GM21529 (cell line): ENCODE measurements around the gene SORCS2.

ENCODE experiments used
- ATAC-seq: cut with Tn5 transposase; IDR thresholded peaks from one replicate; pipeline ENCODE4 v1.9.1; 2021; ENCODE audit not compliant: unreplicated experiment

Gene SORCS2

DNA sequence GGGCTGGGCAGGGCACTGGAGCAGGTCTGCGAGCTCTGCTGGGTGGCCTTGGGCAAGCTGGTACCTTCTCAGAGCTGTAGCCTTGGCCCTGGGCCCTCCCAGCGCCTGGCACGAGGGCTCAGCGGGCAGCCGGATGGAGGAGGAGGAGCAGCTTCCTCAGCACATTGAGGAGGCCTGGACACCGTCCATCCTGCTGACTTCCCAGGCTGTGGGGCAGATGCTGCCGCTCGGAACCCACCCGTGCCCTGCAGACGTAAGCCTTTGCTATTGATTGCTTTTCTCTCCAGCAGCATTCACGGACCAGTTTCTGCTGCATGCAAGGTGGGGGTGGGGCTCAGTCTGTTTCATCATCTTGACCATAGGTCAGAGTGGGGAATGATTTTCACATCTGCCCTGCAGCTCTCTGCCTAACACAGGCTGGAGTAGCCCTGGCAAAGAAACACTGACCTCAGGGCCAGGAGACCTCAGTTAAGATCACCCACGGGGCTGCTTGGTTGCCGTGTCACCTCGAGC, 323.1 kb downstream of the SORCS2 start:
- no peak for ATAC-seq

DNA sequence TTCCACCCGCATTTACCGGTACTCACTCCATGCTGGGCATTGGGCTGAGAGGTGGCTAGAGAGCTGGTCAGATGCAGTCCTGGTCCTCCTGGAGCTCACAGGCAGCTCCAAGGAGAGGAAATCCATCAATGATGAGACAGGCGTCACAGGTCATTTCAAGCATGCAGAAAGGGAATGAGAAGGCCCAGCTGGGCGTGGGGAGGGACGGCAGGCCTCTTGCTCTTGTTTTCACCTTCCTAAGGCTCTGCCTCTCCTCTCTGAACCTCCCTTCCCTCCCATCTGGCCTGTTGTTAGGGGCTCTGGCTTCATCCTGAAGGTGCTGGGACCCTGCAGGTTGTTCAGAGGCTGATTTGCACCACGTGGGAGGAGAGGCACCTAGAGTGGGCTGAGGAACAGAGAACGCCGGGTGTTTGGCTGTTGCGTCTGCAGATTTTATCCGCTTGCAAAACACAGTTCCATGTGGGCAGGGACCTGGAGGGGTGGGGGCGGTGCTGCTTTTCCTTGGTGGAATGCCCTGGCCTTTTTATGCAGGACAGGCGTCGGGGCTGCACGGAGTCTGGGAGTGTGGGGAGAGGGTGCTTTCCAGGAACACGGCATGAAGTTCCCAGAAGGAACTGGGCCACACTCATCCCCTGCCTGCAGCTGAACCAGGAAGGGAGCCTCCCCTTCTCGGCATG, 323.9 kb downstream of the SORCS2 start:
- no peak for ATAC-seq

DNA sequence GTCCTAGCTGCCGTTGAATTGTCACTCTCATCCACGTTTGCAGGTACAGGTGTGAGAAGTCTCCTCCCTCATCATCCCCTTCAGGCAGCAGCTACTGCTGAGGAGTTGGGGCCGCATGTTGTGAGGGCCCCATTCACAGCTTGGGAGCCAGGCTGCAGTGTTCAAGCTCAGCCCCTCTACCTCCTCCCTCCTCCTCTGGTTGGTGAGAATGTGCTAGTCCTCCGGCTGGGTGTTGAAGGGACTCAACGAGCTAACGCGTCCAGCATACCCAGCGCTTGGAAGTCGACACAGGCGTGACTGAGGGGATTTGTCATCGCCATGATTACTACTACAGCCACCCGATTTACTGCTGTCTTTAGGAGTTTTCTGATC, 324.4 kb downstream of the SORCS2 start:
- no peak for ATAC-seq

DNA sequence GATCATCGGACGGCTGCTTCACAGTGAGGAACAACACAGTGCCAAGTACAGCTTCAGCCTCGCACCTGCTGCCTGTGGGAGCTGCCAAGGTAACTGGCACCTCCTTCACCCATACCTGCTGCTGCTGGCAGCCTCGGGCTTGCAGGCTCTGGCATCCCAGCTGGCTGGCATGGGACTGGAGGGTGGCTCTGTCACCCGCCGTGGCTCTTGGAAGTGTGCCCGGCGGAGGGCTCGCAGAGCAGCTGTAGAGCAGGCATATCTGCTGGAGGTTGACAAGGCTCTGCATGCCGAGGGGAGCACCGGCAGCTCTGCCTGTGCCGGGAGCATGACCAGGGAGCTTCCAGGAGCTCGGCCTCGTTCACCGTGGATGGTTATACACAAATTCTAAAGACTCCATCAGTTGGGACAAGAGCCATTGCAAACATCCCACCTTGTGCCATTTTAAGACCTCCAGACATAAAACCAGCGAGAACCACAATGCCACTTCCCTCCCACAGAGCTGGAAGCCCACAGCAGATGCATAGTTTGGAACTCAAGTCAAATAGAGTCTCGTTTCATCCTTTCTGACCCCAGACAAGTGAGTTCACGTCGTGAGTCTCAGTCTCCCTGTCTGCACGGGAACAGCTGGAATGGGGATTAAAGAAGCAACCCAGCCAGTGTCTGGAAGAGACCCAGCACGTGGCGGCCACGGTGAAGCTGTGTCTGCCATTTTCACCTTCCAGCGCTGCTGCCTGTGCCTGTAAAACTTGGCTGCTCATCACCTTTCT, 326.7 kb downstream of the SORCS2 start:
- no peak for ATAC-seq

DNA sequence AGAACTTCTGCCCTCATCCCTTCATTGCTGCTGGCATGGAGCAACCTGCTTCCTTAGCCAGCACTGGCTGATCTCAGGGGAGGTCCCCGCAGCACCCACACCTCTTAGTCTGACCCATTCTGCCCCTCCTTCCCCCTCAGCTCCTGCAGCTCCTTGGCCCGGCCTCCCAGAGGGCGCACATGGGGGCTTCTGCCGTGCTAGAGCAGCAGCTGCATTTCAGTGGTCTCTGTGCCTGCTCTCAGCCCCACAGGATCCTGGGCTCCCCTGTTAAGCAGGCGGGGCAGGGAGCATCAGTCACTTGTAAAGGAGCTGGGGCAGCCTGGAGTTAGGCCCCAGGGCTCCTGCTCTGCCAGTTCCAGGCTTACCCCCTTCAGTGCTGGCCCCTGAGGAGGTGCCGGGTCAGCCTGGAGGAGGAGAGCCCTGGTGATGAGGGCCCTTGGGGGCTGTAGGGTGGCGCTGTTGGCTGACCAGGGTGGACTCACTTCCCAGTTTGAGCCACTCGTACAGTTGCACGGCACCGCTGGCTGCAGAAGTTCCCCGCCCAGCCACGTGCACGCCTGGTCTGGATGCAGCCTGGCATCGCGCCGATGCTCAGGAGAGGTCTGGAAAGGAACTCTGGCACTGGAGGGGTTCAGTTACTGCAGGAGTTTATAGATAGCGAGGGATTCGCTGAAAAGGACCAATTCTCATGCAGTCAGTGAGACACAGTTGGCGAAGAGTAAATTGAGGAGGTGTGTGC, 327.5 kb downstream of the SORCS2 start:
- no peak for ATAC-seq

DNA sequence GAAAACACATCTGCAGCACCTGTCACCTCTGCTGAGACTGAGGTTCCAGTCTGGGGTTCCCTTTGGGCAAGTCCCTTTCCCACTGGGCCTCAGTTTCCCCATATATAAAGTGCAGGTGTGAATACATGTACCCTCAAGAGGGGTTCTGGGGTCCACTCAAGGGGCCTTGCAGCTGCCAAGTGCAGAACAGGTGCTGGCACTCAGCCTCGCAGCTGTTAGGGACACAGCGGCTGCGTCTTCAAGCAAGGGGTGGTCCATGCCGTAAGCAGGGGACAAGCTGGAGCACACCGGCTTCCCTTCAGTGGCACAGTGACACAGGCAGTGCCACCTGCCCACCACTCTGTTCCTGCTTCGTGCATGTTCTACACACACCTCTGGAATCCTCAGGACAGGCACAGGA, 329.3 kb downstream of the SORCS2 start:
- ATAC-seq, result no peak

DNA sequence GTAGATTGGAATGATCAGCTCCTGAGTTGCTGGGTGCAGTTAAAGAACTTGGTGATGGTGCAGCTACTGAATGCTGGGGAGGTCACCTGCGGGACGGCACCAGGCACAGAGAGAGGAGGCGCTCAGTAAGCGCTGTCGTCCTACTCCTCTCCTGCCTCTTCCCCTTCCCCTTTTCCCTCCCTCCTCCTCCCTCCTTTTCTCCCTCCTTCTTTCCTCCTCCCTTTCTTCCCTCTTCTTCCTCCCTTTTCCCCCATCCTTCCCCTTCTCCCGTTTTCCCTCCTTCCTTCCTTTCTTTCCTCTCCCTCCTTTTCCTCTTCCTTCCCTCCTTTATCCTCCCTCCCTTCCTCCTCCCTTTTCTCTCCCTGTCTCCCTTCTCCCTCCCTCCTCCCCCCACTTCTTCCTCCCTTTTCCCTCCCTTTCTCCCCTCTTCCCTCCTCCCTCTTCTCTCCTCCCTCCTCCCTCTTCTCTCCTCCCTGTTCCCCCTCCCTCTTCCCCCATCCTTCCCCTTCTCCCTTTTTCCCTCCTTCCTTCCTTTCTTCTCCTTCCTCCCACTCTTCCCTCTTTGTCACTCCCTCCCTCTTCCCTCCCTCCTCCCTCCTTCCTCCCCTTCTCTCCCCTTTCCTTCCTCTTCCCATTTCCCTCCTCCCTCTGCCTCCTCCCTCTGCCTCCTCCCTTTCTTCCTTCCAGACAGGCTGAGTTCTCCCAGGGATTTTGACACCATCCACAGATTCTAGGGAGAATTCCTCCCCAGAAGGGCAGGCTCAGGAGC, 330.3 kb downstream of the SORCS2 start:
- no peak for ATAC-seq

DNA sequence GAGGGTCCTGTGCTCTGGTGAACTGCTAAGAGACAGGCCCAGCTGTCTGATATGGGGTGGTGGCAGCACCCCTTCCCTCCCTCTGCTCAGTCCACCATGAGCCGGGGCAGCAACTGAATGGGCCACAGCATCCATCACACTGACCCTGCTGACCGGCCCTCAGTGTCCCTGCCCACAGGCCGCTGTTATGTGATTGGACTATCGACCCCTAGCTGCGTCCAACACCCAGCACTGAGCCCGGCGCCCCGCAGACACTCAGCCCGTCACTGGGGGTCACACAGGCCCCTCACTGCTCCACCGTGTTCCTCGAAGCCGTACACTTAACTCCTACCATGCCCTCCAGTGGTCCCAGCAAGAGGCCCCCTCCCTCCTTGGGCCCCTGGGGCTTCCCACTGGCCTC, 331.2 kb downstream of the SORCS2 start:
- no peak for ATAC-seq

DNA sequence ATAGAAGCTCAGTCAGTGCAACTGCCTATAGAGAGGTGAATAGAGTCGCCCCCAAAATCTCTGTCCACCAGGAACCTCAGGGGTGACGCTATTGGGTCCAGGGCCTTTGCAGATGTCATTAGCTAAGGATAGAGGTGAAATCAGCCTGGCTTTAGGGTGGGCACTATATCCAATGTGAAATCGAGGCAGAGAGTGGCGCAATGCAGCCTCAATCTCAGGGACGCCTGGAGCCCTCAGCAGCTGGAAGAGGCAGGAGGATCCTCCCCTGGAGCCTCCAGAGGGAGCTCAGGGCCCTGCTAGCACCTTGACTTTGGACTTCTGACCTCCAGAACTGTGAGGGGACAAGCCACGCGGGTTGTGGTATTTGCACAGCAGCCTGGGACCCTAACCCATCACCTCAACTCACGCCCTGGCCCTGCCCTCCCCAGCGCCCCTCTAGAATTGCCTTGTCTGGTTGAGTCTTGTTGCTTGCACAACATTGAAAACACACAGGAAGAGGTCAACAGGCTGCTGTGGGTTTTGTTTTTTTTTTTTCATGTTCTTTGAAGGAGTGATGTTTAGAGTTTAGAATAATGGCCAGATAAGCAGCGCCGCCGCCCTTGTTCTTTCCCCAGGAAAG, 331.8 kb downstream of the SORCS2 start:
- no peak for ATAC-seq

DNA sequence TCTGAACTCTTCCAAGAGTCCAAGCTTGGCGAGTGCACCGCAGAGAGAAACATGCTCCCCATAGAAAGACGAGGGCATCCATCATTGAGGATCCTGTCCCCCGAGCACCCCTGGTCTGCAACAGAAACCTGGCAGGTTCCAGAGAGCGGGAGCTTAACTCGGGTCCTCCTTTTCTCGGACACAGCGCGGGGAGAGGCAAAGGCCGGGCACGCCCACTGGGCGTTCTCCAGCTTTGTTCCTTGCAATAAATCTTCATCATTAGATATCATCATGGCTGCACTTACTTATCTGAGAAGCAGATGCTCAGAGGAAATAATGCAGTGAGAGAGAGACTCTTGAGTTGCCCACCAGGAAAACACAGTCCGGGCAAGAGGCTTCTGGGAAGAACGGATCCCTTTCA, 332.5 kb downstream of the SORCS2 start:
- no peak for ATAC-seq

DNA sequence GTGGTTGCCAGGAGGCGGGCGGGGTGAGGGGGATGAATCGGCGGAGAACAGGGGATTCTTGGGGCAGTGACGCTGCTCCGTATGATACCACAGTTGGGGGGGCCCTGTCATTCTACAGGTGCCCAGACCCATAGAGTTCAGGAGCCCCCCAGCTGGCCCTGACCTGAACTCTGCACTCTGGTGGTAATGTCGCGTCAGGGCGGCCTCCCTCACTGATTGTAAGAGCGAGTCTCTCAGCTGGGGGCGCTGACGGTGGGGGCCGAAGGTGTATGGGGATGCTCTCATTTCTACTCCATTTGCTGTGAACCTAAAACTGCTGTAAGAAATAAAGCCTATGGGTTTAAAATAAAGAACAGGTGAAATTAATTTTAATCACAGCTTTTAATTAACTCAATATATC, 334.2 kb downstream of the SORCS2 start:
- ATAC-seq, result no peak

DNA sequence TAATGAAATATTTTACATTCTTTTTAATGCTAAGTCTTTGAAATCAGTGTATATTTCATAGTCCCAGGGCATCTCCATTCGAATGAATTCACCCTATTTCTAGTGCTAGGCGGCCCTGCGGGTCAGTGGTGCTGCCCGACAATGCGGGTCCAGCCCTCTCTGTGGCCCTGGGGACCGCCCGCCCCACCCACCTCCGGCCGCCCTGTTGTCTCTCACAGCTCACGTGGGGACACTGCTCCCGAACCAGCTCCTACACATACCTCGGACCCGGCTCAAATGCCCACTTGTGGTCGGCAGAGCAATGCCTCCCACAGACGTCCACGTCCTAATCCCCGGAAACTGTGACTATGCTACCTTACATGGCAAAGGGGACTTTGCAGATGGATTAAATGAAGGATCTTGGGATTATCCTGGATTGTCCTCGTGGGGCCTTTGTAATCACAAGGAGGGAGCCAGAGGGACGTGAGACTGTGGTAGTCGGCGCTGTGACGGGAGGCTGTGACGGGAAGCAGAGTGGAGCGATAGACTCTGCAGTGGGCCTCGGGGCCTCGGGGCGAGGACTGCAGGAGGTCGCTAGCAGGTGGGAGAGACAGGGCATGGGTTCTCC, 334.7 kb downstream of the SORCS2 start:
- ATAC-seq, result no peak

DNA sequence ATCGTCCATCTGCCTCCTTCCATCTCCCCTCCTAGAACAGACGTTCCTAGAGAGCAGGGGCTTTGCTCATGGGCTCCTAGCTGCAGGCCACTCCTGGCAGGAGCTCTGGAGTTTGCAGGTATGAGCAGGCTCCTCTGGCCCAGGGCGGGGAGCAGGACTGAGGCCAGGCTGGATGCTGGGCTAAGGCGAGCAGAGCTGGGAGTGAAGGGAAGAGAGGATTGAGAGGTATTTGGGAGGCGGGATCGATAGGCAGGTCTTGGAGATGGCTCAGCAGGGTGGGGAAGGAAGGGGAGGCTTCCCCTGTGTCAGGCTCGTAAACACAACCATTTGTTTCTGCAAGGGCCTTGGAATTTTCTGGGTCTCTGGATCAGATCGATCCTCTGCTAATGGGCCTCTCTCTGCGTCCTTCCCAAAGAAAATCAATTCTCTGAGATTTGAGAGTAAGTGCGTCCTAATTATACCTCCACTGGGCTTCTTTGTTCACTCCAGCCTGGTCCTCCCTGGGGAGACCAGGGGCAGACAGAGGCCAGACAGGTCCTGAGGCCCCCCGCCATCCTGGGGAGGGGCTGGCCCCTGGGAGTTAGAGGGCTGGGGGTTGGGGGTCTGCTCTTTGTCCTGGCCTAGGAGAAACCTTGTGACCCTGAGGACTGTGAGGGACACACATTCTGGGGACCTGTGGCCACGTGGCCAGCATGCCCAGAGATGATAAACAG, 337.2 kb downstream of the SORCS2 start:
- ATAC-seq, result no peak

DNA sequence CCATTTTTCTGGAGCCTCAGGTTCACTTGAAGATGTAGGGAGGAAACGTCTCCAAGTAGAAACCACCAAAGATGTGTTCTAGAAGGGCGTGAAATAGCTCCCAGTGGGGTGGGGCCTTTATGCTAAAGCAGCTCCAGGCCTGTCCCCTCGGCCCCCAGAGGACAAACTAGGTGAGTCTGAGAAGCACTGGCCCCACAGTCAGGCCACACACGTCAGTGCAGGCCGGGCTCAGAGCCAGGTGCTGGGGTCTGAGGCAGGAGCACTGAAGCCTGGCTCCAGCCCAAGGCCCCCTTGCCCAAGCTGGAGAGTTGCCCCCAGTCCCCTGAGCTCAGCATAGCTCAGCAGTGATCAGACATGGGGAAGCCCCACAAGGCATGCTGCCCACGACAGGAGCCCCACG, 337.7 kb downstream of the SORCS2 start:
- ATAC-seq, result no peak

DNA sequence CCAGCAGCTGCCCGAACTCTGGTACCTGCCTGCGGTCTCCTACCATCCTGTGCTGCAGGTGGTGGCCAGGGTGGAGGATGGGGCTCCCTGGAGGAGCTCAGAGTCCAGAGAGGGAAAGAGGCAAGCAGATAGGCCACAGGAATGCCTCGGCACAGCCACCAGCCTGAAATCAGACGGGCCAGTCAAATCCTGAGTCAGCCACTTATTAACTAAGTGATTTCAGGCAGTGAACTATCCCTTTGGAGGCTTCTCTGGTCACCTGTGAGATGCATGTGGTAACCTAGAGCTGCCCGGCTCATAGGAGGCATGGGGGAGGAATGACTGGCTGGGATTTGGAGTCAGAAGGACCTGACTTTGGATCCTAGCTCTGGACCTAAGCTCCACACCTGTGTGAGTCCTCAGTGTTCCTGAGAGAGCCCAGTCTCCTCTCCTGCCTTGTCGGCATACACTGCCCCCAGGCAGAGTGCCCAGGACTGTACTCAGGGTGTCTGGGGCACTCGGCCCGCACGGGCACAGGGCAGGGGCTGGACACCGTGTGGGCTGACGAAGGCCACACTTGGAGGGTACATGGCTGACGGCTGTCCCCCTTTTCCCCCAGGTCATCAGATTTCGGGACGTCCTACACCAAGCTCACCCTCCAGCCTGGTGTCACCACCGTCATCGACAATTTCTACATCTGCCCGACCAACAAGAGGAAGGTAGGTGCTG, 338.7 kb downstream of the SORCS2 start:
- no peak for ATAC-seq

DNA sequence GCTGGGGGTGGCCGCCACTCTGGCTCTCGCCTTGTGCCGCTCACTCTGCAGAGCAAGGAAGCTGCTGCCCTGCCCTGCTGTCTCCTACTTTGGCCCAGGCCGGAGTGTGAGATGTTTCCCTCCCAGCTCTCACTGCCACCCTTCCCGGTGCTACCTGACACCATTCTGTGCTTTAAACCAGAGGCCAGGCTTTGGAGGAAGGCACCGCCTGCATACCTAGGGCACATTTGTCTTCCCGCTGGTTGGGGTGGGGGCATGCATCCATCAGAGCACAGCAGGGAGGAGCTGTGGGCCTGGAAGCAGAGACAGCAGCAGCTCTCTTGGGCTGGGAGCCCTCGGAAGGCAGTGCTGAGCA, 339.3 kb downstream of the SORCS2 start:
- ATAC-seq, result no peak

DNA sequence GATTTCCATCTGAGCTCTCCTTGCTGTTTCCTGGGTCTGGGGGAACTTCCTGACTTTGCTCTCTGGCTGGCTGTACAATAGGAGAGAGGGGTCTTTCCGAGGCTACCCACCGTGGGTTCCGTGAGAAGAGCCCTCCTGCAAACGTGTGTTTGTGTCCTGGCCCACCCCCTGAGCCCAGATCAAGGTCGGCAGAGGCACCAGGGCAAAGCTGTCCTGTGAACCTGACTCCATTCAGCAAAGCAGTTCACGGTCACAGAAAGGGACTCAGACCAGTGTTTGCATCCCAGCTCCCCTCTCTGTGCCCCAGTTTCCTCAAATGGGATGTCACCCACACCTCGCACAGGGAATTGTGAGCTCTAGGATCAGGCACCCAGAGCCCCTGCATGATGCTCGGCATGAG, 339.7 kb downstream of the SORCS2 start:
- no peak for ATAC-seq

DNA sequence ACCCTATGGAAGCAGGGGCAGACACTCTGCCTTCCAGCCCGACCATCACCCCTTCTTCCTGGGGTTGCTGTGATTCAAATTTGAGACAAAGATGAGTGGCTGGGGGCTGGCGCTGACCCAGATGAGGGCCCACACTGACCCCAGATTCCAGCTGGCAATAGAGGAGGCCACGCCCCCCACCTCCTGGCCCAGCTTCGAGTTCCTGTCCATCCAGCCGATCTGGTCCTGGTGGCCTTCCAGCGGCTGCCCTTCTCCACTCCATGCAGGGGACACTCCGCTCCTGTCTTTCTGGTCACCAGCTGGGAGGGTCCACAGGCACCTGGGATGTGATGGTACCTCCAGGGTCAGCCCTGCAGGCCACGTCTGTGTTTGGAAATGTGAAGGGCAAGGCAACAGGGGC, 340.9 kb downstream of the SORCS2 start:
- no peak for ATAC-seq

DNA sequence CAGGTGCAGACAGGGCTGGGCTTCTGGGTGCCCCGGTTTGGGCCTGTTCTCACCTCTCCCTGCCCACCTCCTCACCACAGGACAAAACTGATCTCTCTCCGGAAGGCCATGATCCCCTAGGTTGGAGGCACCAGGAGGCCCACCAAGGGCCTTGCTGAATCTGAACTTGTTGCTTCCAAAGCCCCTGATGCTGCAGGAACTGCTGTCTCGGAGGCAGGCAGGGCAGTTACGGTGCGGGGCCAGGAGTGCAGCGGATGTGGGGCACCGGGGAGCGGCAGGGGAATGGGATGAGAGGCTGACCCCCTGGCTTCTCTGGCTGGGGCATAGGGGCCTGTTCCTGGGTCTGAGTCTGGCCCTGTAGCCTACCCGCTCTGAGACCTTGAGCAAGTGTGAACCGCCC, 342.8 kb downstream of the SORCS2 start:
- no peak for ATAC-seq
